ENCODE measurements around the gene USP44. TPM values are rescaled to one million over a fixed set of nuclear protein-coding genes. Genes with fewer than 3 reads are reported as not detected.

The USP44 gene
- total RNA-seq, 4 donors from 2014 or later = 3.3 to 6.2 (median 5.3) TPM

DNA sequence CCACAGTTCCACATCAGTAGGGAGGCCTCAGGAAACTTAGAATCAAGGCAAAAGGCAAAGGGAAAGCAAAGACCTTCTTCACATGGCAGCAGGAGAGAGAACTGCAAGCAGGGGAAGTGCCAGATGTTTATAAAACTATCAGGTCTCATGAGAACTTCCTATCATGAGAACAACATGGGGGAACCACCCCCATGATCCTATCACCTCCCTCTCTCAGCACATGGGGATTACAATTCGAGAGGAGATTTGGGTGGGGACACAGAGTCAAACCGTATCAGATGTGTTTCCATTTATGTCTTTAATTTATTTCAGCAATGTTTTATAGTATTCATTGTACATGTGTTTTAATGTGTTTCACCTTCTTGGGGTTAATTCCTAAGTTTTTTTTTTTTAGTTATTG lies 51.5 kb downstream of the USP44 start:
- intact Hi-C loops (cut with DNase I) = no loop called here

DNA sequence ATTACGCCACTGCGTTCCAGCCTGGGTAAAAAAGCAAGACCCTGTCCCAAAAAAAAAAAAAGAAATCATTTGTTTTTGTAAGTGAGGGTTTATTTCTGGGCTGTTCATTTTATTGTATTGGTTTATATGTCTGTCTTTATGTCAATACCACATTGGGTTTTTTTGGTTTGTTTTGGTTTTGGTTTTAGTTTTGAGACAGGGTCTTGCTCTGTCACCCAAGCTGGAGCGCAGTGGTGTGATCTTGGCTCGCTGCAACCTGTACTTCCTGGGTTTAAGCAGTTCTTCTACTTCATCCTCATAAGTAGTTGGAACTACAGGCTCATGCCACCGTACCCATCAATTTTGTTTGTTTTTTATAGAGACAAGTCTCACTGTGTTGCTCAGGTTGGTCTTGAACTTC lies 52.3 kb downstream of the USP44 start:
- H3K27ac ChIP-seq (replicated peaks in 1 of 4) = no peak overlapping the region
- WGBS = 99% methylated on average over 5 of the region's 5 CpGs
- DNase-seq (ENCODE audit: extremely low spot score) = no peak
- H3K27me3 ChIP-seq = no peaks in the 10 kb centered on the region
- intact Hi-C loops (cut with DNase I) = no loop called here
- H3K4me3 ChIP-seq = no peak overlapping the region
- TF ChIP-seq EP300 (IDR thresholded peaks at IDR 0.05) (no peak), POLR2AphosphoS5 (IDR thresholded peaks at IDR 0.05) (no peak), POLR2A (IDR thresholded peaks at IDR 0.05; ENCODE audit: low read depth) (no peak)
- TF ChIP-seq, protein P1, sequence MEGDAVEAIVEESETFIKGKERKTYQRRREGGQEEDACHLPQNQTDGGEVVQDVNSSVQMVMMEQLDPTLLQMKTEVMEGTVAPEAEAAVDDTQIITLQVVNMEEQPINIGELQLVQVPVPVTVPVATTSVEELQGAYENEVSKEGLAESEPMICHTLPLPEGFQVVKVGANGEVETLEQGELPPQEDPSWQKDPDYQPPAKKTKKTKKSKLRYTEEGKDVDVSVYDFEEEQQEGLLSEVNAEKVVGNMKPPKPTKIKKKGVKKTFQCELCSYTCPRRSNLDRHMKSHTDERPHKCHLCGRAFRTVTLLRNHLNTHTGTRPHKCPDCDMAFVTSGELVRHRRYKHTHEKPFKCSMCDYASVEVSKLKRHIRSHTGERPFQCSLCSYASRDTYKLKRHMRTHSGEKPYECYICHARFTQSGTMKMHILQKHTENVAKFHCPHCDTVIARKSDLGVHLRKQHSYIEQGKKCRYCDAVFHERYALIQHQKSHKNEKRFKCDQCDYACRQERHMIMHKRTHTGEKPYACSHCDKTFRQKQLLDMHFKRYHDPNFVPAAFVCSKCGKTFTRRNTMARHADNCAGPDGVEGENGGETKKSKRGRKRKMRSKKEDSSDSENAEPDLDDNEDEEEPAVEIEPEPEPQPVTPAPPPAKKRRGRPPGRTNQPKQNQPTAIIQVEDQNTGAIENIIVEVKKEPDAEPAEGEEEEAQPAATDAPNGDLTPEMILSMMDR (IDR thresholded peaks at IDR 0.05) = no peak
- no peaks in the 10 kb centered on the region for H3K4me1 ChIP-seq
- no peaks in the 10 kb centered on the region for H3K9me3 ChIP-seq
- peaks cover 28 to 87% (median 64%) of the 10 kb centered on the region in 4 donors for H3K36me3 ChIP-seq

More for the DNA sequence above, 51.5 kb downstream of the USP44 start:
- Histone ChIP-seq H3K27me3 (no peaks in the 10 kb centered on the region), H3K27ac (replicated peaks in 1 of 4) (no peak overlapping the region), H3K9me3 (no peaks in the 10 kb centered on the region), H3K36me3 (peaks cover 36 to 87% (median 65%) of the 10 kb centered on the region in 4 donors), H3K4me1 (no peaks in the 10 kb centered on the region), H3K4me3 (no peak overlapping the region)
- WGBS = 89% methylated on average over 2 of the region's 2 CpGs
- DNase-seq (ENCODE audit: extremely low spot score) = no peak
- TF ChIP-seq, protein P1 (IDR thresholded peaks at IDR 0.05) = no peak
- no peak for TF ChIP-seq POLR2A (IDR thresholded peaks at IDR 0.05; ENCODE audit: low read depth)
- no peak for TF ChIP-seq EP300 (IDR thresholded peaks at IDR 0.05)
- TF ChIP-seq POLR2AphosphoS5 (IDR thresholded peaks at IDR 0.05) = no peak

DNA sequence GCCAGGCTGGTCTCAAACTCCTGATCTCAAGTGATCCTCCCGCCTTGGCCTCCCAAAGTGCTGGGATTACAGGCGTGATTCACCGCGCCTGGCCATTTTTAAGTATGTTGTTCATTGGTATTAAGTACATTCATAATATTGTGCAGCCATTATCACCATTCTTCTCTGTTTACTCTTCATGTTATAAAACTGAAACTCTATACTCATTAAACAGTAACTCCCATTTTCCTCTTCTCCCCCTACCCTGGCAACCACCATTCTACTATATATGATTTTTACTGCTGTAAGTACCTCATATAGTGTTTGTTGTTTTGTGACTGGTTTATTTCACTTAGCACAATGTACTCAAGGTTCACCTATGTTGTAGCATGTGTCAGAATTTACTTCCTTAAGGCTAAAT lies 54.2 kb downstream of the USP44 start:
- whole genome bisulfite sequencing = 96% methylated on average over 4 of the region's 4 CpGs
- intact Hi-C loops (cut with DNase I) = no loop called here

DNA sequence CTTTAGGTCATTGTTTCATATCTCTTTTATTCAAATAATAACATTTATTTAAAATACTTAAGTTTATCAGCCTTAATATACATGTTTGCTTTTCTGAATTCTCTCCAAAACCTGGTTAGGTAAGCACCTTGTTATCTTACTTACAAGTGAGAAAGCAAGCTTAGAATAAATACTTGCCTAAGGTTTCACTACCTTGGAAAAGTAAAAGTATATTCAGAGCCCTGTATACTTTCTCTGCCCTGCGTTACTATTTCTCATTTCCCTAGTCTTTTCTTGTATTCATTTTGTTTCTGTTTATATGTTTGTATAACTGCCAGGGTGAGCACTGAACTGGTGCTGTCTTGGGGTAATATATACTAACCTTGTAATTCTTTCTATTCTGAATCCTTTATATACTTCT lies 55.8 kb downstream of the USP44 start:
- no peaks in the 10 kb centered on the region for H3K27me3 ChIP-seq
- DNase-seq (ENCODE audit: extremely low spot score) = no peak
- WGBS = 90% methylated on average over 1 of the region's 1 CpG
- peaks cover 28 to 89% (median 65%) of the 10 kb centered on the region in 4 donors for H3K36me3 ChIP-seq
- H3K4me1 ChIP-seq = no peaks in the 10 kb centered on the region
- no peak overlapping the region for H3K27ac ChIP-seq (replicated peaks in 1 of 4)
- TF ChIP-seq, protein P1 (IDR thresholded peaks at IDR 0.05) = no peak
- no peak for TF ChIP-seq EP300 (IDR thresholded peaks at IDR 0.05)
- no peak for TF ChIP-seq POLR2AphosphoS5 (IDR thresholded peaks at IDR 0.05)
- TF ChIP-seq POLR2A (IDR thresholded peaks at IDR 0.05; ENCODE audit: low read depth) = no peak
- intact Hi-C loops (cut with DNase I) = no loop called here
- H3K4me3 ChIP-seq = no peak overlapping the region
- no peaks in the 10 kb centered on the region for H3K9me3 ChIP-seq

More for the DNA sequence above, 54.2 kb downstream of the USP44 start:
- no peak overlapping the region for H3K27ac ChIP-seq (replicated peaks in 1 of 4)
- H3K4me3 ChIP-seq = no peak overlapping the region
- no peak for TF ChIP-seq POLR2AphosphoS5 (IDR thresholded peaks at IDR 0.05)
- TF ChIP-seq EP300 (IDR thresholded peaks at IDR 0.05) = no peak
- no peak for TF ChIP-seq POLR2A (IDR thresholded peaks at IDR 0.05; ENCODE audit: low read depth)
- TF ChIP-seq, protein P1 (IDR thresholded peaks at IDR 0.05) = no peak
- no peak for DNase-seq (ENCODE audit: extremely low spot score)
- H3K27me3 ChIP-seq = no peaks in the 10 kb centered on the region
- no peaks in the 10 kb centered on the region for H3K4me1 ChIP-seq
- peaks cover 28 to 90% (median 68%) of the 10 kb centered on the region in 4 donors for H3K36me3 ChIP-seq
- no peaks in the 10 kb centered on the region for H3K9me3 ChIP-seq

DNA sequence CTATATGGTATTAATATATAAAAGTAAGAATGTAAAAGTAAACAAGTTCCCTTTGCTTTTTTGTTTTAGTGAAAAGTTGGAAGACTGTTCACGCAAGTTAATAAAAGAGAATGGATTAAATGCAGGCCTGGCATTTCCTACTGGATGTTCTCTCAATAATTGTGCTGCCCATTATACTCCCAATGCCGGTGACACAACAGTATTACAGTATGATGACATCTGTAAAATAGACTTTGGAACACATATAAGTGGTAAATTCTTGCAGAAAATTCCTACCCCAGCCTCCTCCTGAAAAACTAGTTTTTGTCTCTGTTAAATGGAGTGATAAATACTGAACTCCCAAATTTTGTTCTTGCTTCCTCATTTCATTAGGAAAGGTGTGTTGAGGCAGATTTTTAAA lies 56.4 kb downstream of the USP44 start:
- intact Hi-C loops (cut with DNase I) = no loop called here
- DNase-seq (ENCODE audit: extremely low spot score) = no peak
- Histone ChIP-seq H3K9me3 (no peaks in the 10 kb centered on the region), H3K27ac (replicated peaks in 1 of 4) (no peak overlapping the region), H3K4me3 (no peak overlapping the region), H3K36me3 (peaks cover 28 to 87% (median 65%) of the 10 kb centered on the region in 4 donors), H3K27me3 (no peaks in the 10 kb centered on the region), H3K4me1 (no peaks in the 10 kb centered on the region)
- TF ChIP-seq, protein P1 (IDR thresholded peaks at IDR 0.05) = no peak
- TF ChIP-seq POLR2A (IDR thresholded peaks at IDR 0.05; ENCODE audit: low read depth) (no peak), EP300 (IDR thresholded peaks at IDR 0.05) (no peak), POLR2AphosphoS5 (IDR thresholded peaks at IDR 0.05) (no peak)
- 96% methylated on average over 2 of the region's 2 CpGs for WGBS

Measured in esophagus muscularis mucosa (tissue), 4 donors.